HG02642 (cell line): Measurements from ENCODE around the gene JADE1.

Source experiments
- ATAC-seq: cut with Tn5 transposase; IDR thresholded peaks from one replicate; pipeline ENCODE4 v1.9.1; 2021; ENCODE audit warnings: mild to moderate bottlenecking; ENCODE audit not compliant: unreplicated experiment, poor library complexity

JADE1 gene

DNA sequence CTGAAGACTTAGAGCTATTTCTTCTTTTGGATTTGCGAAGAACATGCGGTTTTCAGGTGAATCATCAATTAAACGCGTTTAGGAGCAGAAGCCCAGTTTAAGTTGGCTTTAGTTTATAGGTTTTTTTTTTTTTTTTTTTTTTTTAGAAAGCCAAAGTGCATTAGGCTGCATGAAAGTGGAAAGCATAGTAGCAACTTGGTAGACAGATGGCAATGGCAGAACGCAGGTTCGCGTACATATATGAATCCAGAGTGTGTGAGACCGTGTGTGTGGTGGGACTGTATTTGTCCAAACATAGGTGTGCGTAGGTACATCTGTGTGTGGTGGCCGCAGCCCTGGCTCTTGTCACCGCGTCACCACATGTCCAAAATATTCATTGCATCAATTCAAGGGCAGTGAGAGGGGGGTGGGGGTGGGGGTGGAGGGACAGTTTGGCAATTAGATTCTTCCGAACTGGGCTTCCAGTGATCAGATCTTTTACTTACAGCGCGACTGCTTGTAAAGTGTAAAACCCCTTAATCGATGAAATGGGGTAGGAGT is 901 bp downstream of the JADE1 start:
- no peak for ATAC-seq

- peak; percentile 57 for ATAC-seq
Measured at GRCh38 chr4:128810871-128811570, 1.5 kb downstream of the JADE1 start.

GRCh38 chr4:128811571-128812441 is 2.3 kb downstream of the JADE1 start:
- ATAC-seq = peak; percentile 58

DNA sequence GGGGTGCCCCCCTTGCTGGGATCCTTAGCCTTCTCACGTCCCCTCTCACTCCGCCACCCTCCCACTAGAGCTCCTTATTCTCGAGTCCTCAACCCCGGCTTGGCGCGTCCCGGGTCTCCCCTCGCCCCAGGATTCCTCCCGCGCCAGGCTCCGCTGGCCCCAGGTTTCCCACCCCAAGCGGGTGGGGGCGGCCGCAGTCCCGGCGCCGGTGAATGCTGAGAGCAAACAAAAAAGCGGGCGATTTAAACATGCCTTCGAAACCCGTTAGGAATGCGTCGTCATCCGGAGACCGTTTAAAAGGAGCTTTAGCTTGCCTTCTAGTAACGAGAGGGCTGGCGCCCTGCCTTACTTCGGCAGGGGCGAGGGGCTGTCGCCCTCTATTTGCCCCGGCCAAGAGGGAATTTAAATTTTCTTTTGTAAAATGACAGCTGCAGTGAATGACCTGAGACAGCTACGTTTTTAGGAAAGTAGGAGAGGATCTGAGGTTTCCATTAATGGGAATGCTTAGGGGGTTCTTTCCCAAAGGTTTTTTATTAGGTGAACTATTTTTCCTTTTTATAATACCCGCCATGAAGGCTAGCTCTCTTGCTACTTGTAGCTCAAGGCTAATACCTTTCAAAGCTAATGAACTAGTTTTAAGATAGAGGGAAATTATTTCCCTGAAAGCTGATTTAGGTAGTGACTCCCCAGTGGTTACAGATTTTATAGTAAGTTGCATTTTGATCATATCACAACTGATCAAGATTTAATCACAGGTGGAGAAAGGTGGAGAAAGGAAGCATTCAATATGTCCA is 3.1 kb downstream of the JADE1 start:
- no peak for ATAC-seq

DNA sequence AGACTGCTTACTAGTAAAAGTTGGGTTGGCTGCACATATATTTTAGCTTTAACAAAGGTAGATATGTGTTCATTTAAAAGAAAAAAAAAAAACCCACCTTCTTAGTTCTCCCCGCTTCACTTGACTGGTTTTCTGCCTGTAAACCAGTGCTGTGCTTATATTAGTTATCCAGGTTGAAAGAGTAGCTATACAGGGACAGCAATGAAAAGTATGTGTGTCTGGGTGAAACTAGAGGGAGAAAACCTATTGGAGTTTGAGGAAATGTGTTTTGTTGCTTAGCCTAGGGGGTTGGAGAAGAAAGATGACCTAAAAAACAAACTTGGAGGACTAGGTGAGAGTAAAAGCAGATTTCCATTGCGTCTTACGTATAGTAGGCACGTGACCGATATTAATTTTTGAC is 4.5 kb downstream of the JADE1 start:
- no peak for ATAC-seq

GRCh38 chr4:128818442-128818841 is 8.9 kb downstream of the JADE1 start:
- ATAC-seq = no peak

GRCh38 chr4:128819082-128819742 is 9.7 kb downstream of the JADE1 start:
- ATAC-seq = no peak

- no peak for ATAC-seq
Measured at GRCh38 chr4:128820671-128821070, 11.2 kb downstream of the JADE1 start.

GRCh38 chr4:128821151-128821550 is 11.7 kb downstream of the JADE1 start:
- no peak for ATAC-seq

GRCh38 chr4:128823025-128823661 is 13.6 kb downstream of the JADE1 start:
- ATAC-seq = no peak

- no peak for ATAC-seq
Measured at GRCh38 chr4:128825226-128825625, 15.7 kb downstream of the JADE1 start.

DNA sequence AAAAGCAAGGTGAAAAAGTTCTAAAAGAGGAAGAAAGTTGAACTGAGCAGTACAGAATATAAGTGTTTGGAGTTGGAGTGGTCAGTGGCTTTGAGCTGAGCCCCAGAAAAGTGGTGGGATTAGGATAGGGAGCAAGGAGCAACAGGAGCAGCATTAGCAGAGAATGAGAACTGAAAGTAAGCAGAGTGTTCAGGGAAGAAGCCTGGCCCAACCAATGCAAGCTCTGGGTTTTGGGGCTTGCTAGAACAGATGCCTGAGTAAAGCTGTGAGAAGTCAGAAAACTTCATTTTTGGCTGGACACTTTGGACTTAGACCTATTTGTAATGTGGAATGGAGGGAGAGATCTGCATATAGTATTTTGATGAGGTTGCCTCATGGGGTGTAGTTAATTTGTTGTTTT is 17.8 kb downstream of the JADE1 start:
- peak; percentile 35 for ATAC-seq

- ATAC-seq = no peak
Measured at GRCh38 chr4:128830906-128831503, 21.5 kb downstream of the JADE1 start.

GRCh38 chr4:128831531-128832242 is 22.2 kb downstream of the JADE1 start:
- peak; percentile 46 for ATAC-seq

- no peak for ATAC-seq
Measured at GRCh38 chr4:128832243-128832625, 22.7 kb downstream of the JADE1 start.

- no peak for ATAC-seq
Measured at GRCh38 chr4:128835498-128836222, 26.2 kb downstream of the JADE1 start.

GRCh38 chr4:128837198-128837597 is 27.7 kb downstream of the JADE1 start:
- no peak for ATAC-seq

- ATAC-seq = no peak
Measured at GRCh38 chr4:128837679-128838078, 28.2 kb downstream of the JADE1 start.
